Kidney epithelial cell (primary cell): ENCODE results near the gene DCBLD1. TPM values are rescaled to one million over a fixed set of nuclear protein-coding genes. Genes with fewer than 3 reads are reported as not detected.

Experiments
- DNase-seq: peaks from one replicate; pipeline ENCODE4 v3.0.0-alpha.2; 2010; ENCODE audit warnings: low read depth
- H3K27me3 ChIP-seq: 2 replicates; pipeline ENCODE4 v1.6.0; 2011; ENCODE audit warnings: low read length; ENCODE audit not compliant: control insufficient read depth, insufficient read depth
- H3K36me3 ChIP-seq: 2 replicates; pipeline ENCODE4 v1.5.1; 2011; ENCODE audit warnings: low read length; ENCODE audit not compliant: control insufficient read depth, insufficient read depth
- H3K4me3 ChIP-seq: 2 replicates; pipeline ENCODE4 v1.5.1; 2011; ENCODE audit warnings: low read depth, mild to moderate bottlenecking, control low read depth, low read length
- CTCF ChIP-seq: IDR thresholded peaks from 2 replicates; pipeline ENCODE4 v1.5.1; 2011; ENCODE audit warnings: mild to moderate bottlenecking, moderate library complexity, low read length, control low read depth, inconsistent platforms; ENCODE audit not compliant: insufficient read depth, poor library complexity, severe bottlenecking
- total RNA-seq: library from RNA; depleted of rRNA; stranded (reverse); fragments of >200 nt; gene quantifications from 2 replicates; pipeline ENCODE4 v1.2.3, GENCODE V29; 2015

Gene DCBLD1
- total RNA-seq, 1 donor from 2014 or later: 10.6 TPM

DNA sequence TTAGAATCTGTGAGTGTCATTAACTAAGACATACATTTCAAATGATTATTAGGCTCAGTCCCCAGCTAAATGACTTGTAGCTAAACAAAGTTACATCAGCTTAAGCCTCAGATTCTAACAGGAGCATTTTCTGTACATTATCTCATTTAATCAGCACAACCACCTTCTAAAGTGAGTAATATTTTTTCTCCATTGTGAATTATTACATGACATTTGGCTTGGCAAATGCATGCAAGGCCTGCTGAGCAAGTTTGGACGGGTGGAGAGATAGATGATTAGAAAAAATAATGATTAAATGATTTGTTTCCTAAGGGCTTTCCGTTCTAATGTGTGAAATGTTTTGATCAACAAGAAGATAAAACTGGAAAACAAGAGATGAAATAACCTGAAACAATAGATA lies 20.7 kb downstream of the DCBLD1 start:
- no peak for DNase-seq
- no peaks in the 10 kb centered on the region for H3K36me3 ChIP-seq
- no peak overlapping the region for H3K4me3 ChIP-seq
- H3K27me3 ChIP-seq: no peaks in the 10 kb centered on the region
- no peak for TF ChIP-seq CTCF

- no peak for DNase-seq
- no peaks in the 10 kb centered on the region for H3K36me3 ChIP-seq
- H3K4me3 ChIP-seq: no peak overlapping the region
- TF ChIP-seq CTCF: no peak
- H3K27me3 ChIP-seq: no peaks in the 10 kb centered on the region
Measured at GRCh38 chr6:117504478-117505144, 22.1 kb downstream of the DCBLD1 start.

DNA sequence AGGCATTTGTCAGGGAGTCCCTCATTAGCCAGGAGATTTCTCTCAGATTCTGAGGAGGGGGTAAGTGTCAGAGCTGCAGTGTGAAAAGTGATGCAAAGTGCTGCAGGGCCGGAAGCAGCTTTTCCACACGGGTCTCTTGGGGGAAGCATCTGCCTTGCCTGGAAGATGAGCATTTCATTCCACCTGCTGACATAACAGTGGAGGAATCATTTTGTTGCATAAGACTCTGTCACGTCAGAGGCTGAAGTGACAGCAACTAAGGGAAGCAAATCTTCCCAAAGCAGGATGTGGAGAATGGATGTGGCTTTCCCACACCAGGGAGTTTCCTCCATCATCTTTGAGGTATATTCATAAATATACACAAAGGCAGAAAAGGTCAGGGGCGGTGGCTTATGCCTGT lies 22.8 kb downstream of the DCBLD1 start:
- no peak for TF ChIP-seq CTCF
- H3K4me3 ChIP-seq: no peak overlapping the region
- no peaks in the 10 kb centered on the region for H3K36me3 ChIP-seq
- no peak for DNase-seq
- no peaks in the 10 kb centered on the region for H3K27me3 ChIP-seq

- no peak for DNase-seq
- TF ChIP-seq CTCF: no peak
- Histone ChIP-seq H3K27me3 (no peaks in the 10 kb centered on the region), H3K36me3 (no peaks in the 10 kb centered on the region), H3K4me3 (no peak overlapping the region)
Measured at GRCh38 chr6:117506180-117506835, 23.8 kb downstream of the DCBLD1 start.

DNA sequence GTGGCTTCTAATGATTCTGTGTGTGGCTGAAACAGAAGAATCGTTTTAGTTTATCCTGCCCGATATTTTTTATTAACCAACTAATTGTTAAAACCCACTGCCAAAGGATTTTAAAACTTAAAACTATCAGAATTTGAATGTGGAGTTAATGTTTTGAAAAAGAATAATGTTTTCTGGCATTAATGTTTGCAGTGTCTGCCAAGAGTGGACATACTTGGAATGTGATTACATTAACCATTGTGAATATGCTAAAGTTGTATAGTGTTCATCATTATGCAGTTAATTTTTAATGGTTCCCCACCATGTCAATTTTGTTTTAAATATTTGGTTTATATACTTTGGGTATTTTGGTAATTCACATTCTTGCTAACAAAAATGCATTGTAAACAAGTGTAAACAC lies 24.4 kb downstream of the DCBLD1 start:
- Histone ChIP-seq H3K4me3 (no peak overlapping the region), H3K36me3 (no peaks in the 10 kb centered on the region), H3K27me3 (no peaks in the 10 kb centered on the region)
- DNase-seq: no peak
- TF ChIP-seq CTCF: no peak
